HG02759 (cell line): ENCODE measurements around the gene SGIP1.

Experiments used
- ATAC-seq: cut with Tn5 transposase; IDR thresholded peaks from one replicate; pipeline ENCODE4 v1.9.1; 2021; ENCODE audit warnings: mild to moderate bottlenecking, moderate library complexity; ENCODE audit not compliant: unreplicated experiment

The SGIP1 gene

GRCh38 chr1:66599899-66600737 lies 66.2 kb downstream of the SGIP1 start:
- ATAC-seq, result no peak

GRCh38 chr1:66605419-66605997 lies 71.6 kb downstream of the SGIP1 start:
- ATAC-seq, result no peak

- no peak for ATAC-seq
Measured at GRCh38 chr1:66606362-66607065, 72.6 kb downstream of the SGIP1 start.

- ATAC-seq, result no peak
Measured at GRCh38 chr1:66607458-66607857, 73.5 kb downstream of the SGIP1 start.

- no peak for ATAC-seq
Measured at GRCh38 chr1:66613187-66613586, 79.2 kb downstream of the SGIP1 start.

- no peak for ATAC-seq
Measured at GRCh38 chr1:66617362-66618184, 83.6 kb downstream of the SGIP1 start.

- no peak for ATAC-seq
Measured at GRCh38 chr1:66618390-66618789, 84.4 kb downstream of the SGIP1 start.

- ATAC-seq, result no peak
Measured at GRCh38 chr1:66623812-66624211, 89.9 kb downstream of the SGIP1 start.

- no peak for ATAC-seq
Measured at GRCh38 chr1:66624412-66625060, 90.6 kb downstream of the SGIP1 start.

GRCh38 chr1:66626261-66626660 lies 92.3 kb downstream of the SGIP1 start:
- ATAC-seq, result no peak

- no peak for ATAC-seq
Measured at GRCh38 chr1:66628926-66629325, 95.0 kb downstream of the SGIP1 start.

GRCh38 chr1:66633159-66633558 lies 99.2 kb downstream of the SGIP1 start:
- no peak for ATAC-seq

- ATAC-seq, result no peak
Measured at GRCh38 chr1:66637146-66637545, 103.2 kb downstream of the SGIP1 start.

- no peak for ATAC-seq
Measured at GRCh38 chr1:66641891-66642473, 108.0 kb downstream of the SGIP1 start.

- ATAC-seq, result no peak
Measured at GRCh38 chr1:66642992-66643391, 109.0 kb downstream of the SGIP1 start.

- no peak for ATAC-seq
Measured at GRCh38 chr1:66644331-66644730, 110.4 kb downstream of the SGIP1 start.

- peak; percentile 89 for ATAC-seq
Measured at GRCh38 chr1:66648901-66649595, 115.1 kb downstream of the SGIP1 start.

GRCh38 chr1:66652556-66652955 lies 118.6 kb downstream of the SGIP1 start:
- no peak for ATAC-seq

- no peak for ATAC-seq
Measured at GRCh38 chr1:66654643-66655042, 120.7 kb downstream of the SGIP1 start.

GRCh38 chr1:66671455-66671854 lies 137.5 kb downstream of the SGIP1 start:
- ATAC-seq, result no peak
